ENCODE measurements around the gene C2orf80.
"Not testable (repeated sequence)": the region's sequence is repeated elsewhere in the genome, so short reads cannot be mapped to it uniquely, and the experiment has no call there.

C2orf80 gene

GRCh38 chr2:208130712-208131110 lies 59.1 kb downstream of the C2orf80 start:
- DNase-seq: no peak

GRCh38 chr2:208129744-208130711 lies 59.8 kb downstream of the C2orf80 start, which contains the start of gene CRYGC:
Gene CRYGC (minus strand): TSS chr2:208129828. CDS start chr2:208129792, 36 bp downstream.
- DNase-seq: no peak

GRCh38 chr2:208128136-208128535 lies 61.7 kb downstream of the C2orf80 start:
- no peak for DNase-seq

GRCh38 chr2:208127090-208127489 lies 62.7 kb downstream of the C2orf80 start:
- no peak for DNase-seq

- no peak for DNase-seq
Measured at GRCh38 chr2:208125251-208125650, 64.6 kb downstream of the C2orf80 start.

- not testable (repeated sequence) for DNase-seq
Measured at GRCh38 chr2:208124013-208124715, 65.7 kb downstream of the C2orf80 start, which contains the start of gene CRYGD. Gene CRYGD (minus strand): TSS chr2:208124524. CDS start chr2:208124473, 51 bp downstream.

GRCh38 chr2:208122248-208122647 lies 67.6 kb downstream of the C2orf80 start:
- DNase-seq: no peak

GRCh38 chr2:208118918-208119317 lies 70.9 kb downstream of the C2orf80 start:
- DNase-seq: no peak

GRCh38 chr2:208117390-208117789 lies 72.4 kb downstream of the C2orf80 start:
- not testable (repeated sequence) for DNase-seq

All from CD4-positive, alpha-beta T cell treated with Interleukin-1 beta for 1 hour (primary cell).